Measurements from ENCODE around the gene ATMIN.

ATMIN gene

DNA sequence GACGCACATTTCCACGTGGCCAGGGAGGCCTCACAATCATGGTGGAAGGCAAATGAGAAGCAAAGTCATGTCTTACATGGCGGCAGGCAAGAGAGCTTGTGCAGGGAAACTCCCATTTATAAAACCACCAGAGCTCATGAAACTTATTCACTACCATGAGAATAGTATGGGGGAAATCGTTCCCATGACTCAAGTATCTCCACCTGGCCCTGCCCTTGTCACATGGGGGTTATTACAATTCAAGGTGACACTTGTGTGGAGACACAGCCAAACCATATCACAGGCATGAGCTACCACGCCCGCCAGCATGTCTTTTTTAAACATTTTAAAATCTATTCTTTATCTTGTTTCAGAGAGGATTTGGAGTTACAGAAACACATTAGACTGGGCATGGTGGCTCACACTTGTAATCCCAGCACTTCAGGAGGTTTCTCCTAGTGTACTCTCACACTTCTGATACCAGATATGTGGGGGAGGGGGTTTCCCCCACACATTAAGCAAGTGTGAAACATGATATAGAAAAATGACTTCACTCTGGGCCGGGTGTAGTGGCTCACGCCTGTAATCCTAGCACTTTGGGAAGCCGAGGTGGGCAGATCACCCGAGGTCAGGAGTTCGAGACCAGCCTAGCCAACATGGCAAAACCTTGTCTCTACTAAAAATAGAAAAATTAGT is 5.6 kb upstream of the ATMIN start:
- no peak overlapping the region for H3K9ac ChIP-seq (ENCODE audit: low read depth, low read length, poor library complexity, severe bottlenecking)
- H3K4me2 ChIP-seq (ENCODE audit: low read depth, low read length, poor library complexity, severe bottlenecking), result no peak overlapping the region
- H3K9me2 ChIP-seq (replicated peaks; ENCODE audit: low read depth, low read length), result no peaks in the 10 kb centered on the region
- no peaks in the 10 kb centered on the region for H3K4me1 ChIP-seq (ENCODE audit: insufficient read depth, low read length, poor library complexity, severe bottlenecking)
- H3K27me3 ChIP-seq (ENCODE audit: insufficient read depth, low read length, poor library complexity, severe bottlenecking), result no peaks in the 10 kb centered on the region
- no peak overlapping the region for H2AFZ ChIP-seq (ENCODE audit: low read length)
- TF ChIP-seq, protein P1, sequence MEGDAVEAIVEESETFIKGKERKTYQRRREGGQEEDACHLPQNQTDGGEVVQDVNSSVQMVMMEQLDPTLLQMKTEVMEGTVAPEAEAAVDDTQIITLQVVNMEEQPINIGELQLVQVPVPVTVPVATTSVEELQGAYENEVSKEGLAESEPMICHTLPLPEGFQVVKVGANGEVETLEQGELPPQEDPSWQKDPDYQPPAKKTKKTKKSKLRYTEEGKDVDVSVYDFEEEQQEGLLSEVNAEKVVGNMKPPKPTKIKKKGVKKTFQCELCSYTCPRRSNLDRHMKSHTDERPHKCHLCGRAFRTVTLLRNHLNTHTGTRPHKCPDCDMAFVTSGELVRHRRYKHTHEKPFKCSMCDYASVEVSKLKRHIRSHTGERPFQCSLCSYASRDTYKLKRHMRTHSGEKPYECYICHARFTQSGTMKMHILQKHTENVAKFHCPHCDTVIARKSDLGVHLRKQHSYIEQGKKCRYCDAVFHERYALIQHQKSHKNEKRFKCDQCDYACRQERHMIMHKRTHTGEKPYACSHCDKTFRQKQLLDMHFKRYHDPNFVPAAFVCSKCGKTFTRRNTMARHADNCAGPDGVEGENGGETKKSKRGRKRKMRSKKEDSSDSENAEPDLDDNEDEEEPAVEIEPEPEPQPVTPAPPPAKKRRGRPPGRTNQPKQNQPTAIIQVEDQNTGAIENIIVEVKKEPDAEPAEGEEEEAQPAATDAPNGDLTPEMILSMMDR (conservative IDR thresholded peaks at IDR 0.05; ENCODE audit: low read length), result no peak
- no peak for TF ChIP-seq EZH2phosphoT487 (IDR thresholded peaks at IDR 0.05; ENCODE audit: borderline replicate concordance)
- peaks cover 43% of the 10 kb centered on the region for H3K36me3 ChIP-seq (ENCODE audit: insufficient read depth, low read length)
- H4K20me1 ChIP-seq (ENCODE audit: insufficient read depth, low read length, poor library complexity, severe bottlenecking), result no peaks in the 10 kb centered on the region
- H3K9me3 ChIP-seq (ENCODE audit: insufficient read depth, low read depth, low read length), result no peaks in the 10 kb centered on the region
- H3K79me2 ChIP-seq (ENCODE audit: insufficient read depth, low read length), result no peaks in the 10 kb centered on the region
- H3F3A ChIP-seq (ENCODE audit: low read depth), result no peaks in the 10 kb centered on the region
- H3K4me3 ChIP-seq (ENCODE audit: low read length, poor library complexity, severe bottlenecking), result no peak overlapping the region

DNA sequence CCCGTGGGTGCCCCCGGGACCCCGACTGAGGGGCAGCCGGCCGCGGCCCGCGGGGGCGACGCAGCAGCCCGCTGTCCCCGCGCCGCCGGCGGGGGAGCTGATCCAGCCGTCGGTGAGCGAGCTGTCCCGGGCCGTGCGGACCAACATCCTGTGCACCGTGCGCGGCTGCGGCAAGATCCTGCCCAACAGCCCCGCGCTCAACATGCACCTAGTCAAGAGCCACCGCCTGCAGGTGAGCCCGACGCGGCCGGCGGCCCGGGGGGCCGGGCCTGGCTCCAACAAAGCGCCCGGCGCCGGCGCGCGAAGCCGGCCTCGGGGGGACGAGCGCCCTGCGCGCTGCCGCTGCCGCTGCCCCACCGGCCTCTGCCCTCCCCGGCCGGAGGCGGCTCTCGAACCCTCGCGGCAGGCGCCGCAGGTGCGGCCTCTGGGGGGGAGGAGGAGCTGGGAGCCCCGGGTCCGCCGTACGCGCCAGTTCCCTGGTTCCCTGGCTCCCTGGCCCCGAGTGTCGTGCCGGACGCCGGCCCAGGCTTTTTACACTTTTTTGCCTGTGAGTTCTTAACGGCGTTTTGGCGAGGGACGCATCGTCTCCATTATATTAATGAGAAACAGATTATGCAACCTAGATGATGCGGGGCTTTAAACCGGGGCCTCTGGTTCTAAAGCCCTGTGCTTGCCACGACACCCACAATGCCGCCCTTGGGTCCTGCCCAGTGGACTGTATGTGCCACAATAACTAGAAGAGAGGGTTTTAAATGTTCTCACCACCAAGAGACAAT is 521 bp downstream of the ATMIN start:
- H3F3A ChIP-seq (ENCODE audit: low read depth), result no peaks in the 10 kb centered on the region
- H3K79me2 ChIP-seq (ENCODE audit: insufficient read depth, low read length), result peaks cover 37% of the 10 kb centered on the region
- no peaks in the 10 kb centered on the region for H3K9me3 ChIP-seq (ENCODE audit: insufficient read depth, low read depth, low read length)
- H3K27me3 ChIP-seq (ENCODE audit: insufficient read depth, low read length, poor library complexity, severe bottlenecking), result no peaks in the 10 kb centered on the region
- peaks cover 16% of the 10 kb centered on the region for H4K20me1 ChIP-seq (ENCODE audit: insufficient read depth, low read length, poor library complexity, severe bottlenecking)
- no peaks in the 10 kb centered on the region for H3K9me2 ChIP-seq (replicated peaks; ENCODE audit: low read depth, low read length)
- peaks cover 39% of the 10 kb centered on the region for H3K4me1 ChIP-seq (ENCODE audit: insufficient read depth, low read length, poor library complexity, severe bottlenecking)
- peak overlapping the region; percentile 88 for H3K4me2 ChIP-seq (ENCODE audit: low read depth, low read length, poor library complexity, severe bottlenecking)
- no peak for TF ChIP-seq EZH2phosphoT487 (IDR thresholded peaks at IDR 0.05; ENCODE audit: borderline replicate concordance)
- TF ChIP-seq, protein P1 (conservative IDR thresholded peaks at IDR 0.05; ENCODE audit: low read length), result no peak
- peak overlapping the region; percentile 74 for H2AFZ ChIP-seq (ENCODE audit: low read length)
- H3K9ac ChIP-seq (ENCODE audit: low read depth, low read length, poor library complexity, severe bottlenecking), result peak overlapping the region; percentile 78
- H3K36me3 ChIP-seq (ENCODE audit: insufficient read depth, low read length), result peaks cover 3% of the 10 kb centered on the region; the same call in 1 of the 2 replicates
- peak overlapping the region; percentile 91 for H3K4me3 ChIP-seq (ENCODE audit: low read length, poor library complexity, severe bottlenecking)

DNA sequence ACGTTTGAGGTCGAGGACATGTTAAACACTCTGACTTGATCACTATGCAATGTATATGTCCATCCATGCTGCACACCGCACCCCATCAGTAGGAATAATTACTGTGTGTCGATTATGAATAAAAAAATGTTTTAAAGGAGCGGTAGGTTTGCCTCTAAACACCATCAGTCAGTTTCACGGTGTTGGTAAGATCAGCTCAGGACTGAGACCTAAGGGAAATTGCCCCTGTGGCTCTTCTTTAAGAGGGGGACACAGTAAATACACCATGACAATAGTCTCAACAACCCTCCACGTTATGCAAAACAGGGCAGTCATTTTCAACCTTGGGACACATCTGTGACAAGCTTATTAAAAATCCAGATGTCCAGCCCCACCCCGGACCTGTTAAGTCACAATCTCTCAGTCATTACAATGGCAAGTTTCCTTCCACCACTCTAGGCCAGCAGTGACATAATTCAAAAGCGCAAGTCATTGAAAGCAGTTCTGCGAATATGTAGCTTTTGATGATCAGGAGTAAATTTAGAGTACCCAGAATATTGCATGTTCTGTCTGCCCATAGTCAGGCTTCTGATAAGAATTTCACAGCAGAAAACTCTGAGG is 1.2 kb downstream of the ATMIN start:
- Histone ChIP-seq H2AFZ (ENCODE audit: low read length) (peak overlapping the region; percentile 74), H4K20me1 (ENCODE audit: insufficient read depth, low read length, poor library complexity, severe bottlenecking) (peaks cover 16% of the 10 kb centered on the region)
- TF ChIP-seq EZH2phosphoT487 (IDR thresholded peaks at IDR 0.05; ENCODE audit: borderline replicate concordance), result no peak

More for the DNA sequence above, 1.2 kb downstream of the ATMIN start:
- Histone ChIP-seq H3K4me2 (ENCODE audit: low read depth, low read length, poor library complexity, severe bottlenecking) (peak overlapping the region; percentile 88), H3K79me2 (ENCODE audit: insufficient read depth, low read length) (peaks cover 37% of the 10 kb centered on the region), H3K36me3 (ENCODE audit: insufficient read depth, low read length) (peaks cover 9% of the 10 kb centered on the region; the same call in 1 of the 2 replicates), H3K27me3 (ENCODE audit: insufficient read depth, low read length, poor library complexity, severe bottlenecking) (no peaks in the 10 kb centered on the region), H3K9ac (ENCODE audit: low read depth, low read length, poor library complexity, severe bottlenecking) (peak overlapping the region; percentile 78), H3K4me3 (ENCODE audit: low read length, poor library complexity, severe bottlenecking) (peak overlapping the region; percentile 91), H3K4me1 (ENCODE audit: insufficient read depth, low read length, poor library complexity, severe bottlenecking) (peaks cover 39% of the 10 kb centered on the region), H3F3A (ENCODE audit: low read depth) (no peaks in the 10 kb centered on the region), H3K9me3 (ENCODE audit: insufficient read depth, low read depth, low read length) (no peaks in the 10 kb centered on the region), H3K9me2 (replicated peaks; ENCODE audit: low read depth, low read length) (no peaks in the 10 kb centered on the region)
